Panc1 (cell line): ENCODE data around the gene CEP128. TPM values are rescaled to one million over a fixed set of nuclear protein-coding genes. Genes with fewer than 3 reads are reported as not detected.

ENCODE experiments used
- ATAC-seq: fragments of 200-7000 bp; cut with Tn5 transposase; 2 replicates; pipeline ENCODE4 v1.9.1; 2020; ENCODE audit warnings: mild to moderate bottlenecking, moderate library complexity
- BruUV-seq: library from RNA; stranded (reverse); fragments of 400-500 nt; replicated peaks from 2 replicates; lab custom pipeline; 2021; lab: Mats Ljungman, UMichigan
- CTCF ChIA-PET: fragments of 300-600 bp; sonication (Branson Sonifier 250); formaldehyde crosslinking; loops from one replicate; lab custom pipeline; 2022; ENCODE audit warnings: antibody characterized with exemption; lab: Charles Lee
- POLR2A ChIA-PET: fragments of 300-600 bp; sonication (Branson Sonifier 250); formaldehyde crosslinking; loops from one replicate; lab custom pipeline; 2022; ENCODE audit warnings: antibody characterized with exemption; lab: Charles Lee
- DNase-seq: peaks from one replicate; pipeline ENCODE4 v3.0.0-alpha.2; 2010; ENCODE audit warnings: low read depth, low spot score
- H3K27ac ChIP-seq: 2 replicates; pipeline ENCODE4 v1.5.1; 2011; ENCODE audit warnings: mild to moderate bottlenecking, low read length, inconsistent platforms
- H3K27me3 ChIP-seq: fragments of 200-500 bp; sonication (Bioruptor generic); 2 replicates; pipeline ENCODE4 v1.6.0; 2014; ENCODE audit warnings: low read length, inconsistent platforms; ENCODE audit not compliant: control insufficient read depth, insufficient read depth
- H3K36me3 ChIP-seq: fragments of 200-500 bp; sonication (Bioruptor generic); 2 replicates; pipeline ENCODE4 v1.5.1; 2014; ENCODE audit warnings: inconsistent platforms, mild to moderate bottlenecking, low read length, moderate library complexity; ENCODE audit not compliant: control insufficient read depth, insufficient read depth
- H3K4me1 ChIP-seq: 2 replicates; pipeline ENCODE4 v1.5.1; 2011; ENCODE audit warnings: inconsistent platforms, mild to moderate bottlenecking, low read length, moderate library complexity; ENCODE audit not compliant: control insufficient read depth, insufficient read depth
- H3K4me3 ChIP-seq, 2 experiments: 2 replicates each; pipeline ENCODE4 v1.5.1; 2011 to 2012; ENCODE audit warnings: low read depth in 2 of 2, low read length in 2 of 2, mild to moderate bottlenecking in 2 of 2, inconsistent platforms in 1 of 2, moderate library complexity in 1 of 2
- H3K9me3 ChIP-seq: fragments of 200-500 bp; sonication (Bioruptor generic); 2 replicates; pipeline ENCODE4 v1.5.1; 2014; ENCODE audit warnings: low read depth, mild to moderate bottlenecking, inconsistent platforms, low read length, moderate library complexity; ENCODE audit not compliant: control insufficient read depth, insufficient read depth
- POLR2AphosphoS5 ChIP-seq: IDR thresholded peaks from 2 replicates; pipeline ENCODE4 v1.6.1; 2012; ENCODE audit warnings: mild to moderate bottlenecking, low read depth, low read length, moderate library complexity
- REST ChIP-seq, 2 experiments: IDR thresholded peaks; 2 replicates each; pipeline ENCODE4 v1.6.1; 2011 to 2012; ENCODE audit warnings: low read depth in 2 of 2, control low read depth in 1 of 2, low read length in 1 of 2, mild to moderate bottlenecking in 1 of 2, moderate library complexity in 1 of 2; ENCODE audit not compliant: insufficient read depth in 1 of 2
- SIN3A ChIP-seq: IDR thresholded peaks from 2 replicates; pipeline ENCODE4 v1.6.1; 2012; ENCODE audit warnings: low read depth, mild to moderate bottlenecking, low read length, moderate library complexity, borderline replicate concordance; ENCODE audit not compliant: insufficient read depth
- TCF7L2 ChIP-seq: IDR thresholded peaks from 2 replicates; pipeline ENCODE4 v1.6.1; 2011; ENCODE audit warnings: mild to moderate bottlenecking, low read depth, low read length, inconsistent platforms
- in situ Hi-C: cut with HindIII; loops from 2 replicates; pipeline ENCODE4 v1.10.0; 2016; ENCODE audit warnings: low sequenced_read_pairs, low pct_unique_long_range_greater_than_20kb
- intact Hi-C: fragments of 100-400 bp; cut with micrococcal nuclease; formaldehyde crosslinking; loops from one replicate; pipeline ENCODE4 v1.10.0; 2022; ENCODE audit not compliant: unreplicated experiment
- total RNA-seq: library from RNA; stranded (reverse); gene quantifications from one replicate; pipeline ENCODE4 v1.2.1, GENCODE V29; 2021; ENCODE audit not compliant: unreplicated experiment
- TF ChIP-seq, protein P1 (sequence below): fragments of 450-650 bp; IDR thresholded peaks from 2 replicates; pipeline ENCODE4 v1.5.1; 2017; ENCODE audit warnings: mild to moderate bottlenecking

The CEP128 gene
- total RNA-seq, 1 experiment from 2014 or later: 9.3 TPM

DNA sequence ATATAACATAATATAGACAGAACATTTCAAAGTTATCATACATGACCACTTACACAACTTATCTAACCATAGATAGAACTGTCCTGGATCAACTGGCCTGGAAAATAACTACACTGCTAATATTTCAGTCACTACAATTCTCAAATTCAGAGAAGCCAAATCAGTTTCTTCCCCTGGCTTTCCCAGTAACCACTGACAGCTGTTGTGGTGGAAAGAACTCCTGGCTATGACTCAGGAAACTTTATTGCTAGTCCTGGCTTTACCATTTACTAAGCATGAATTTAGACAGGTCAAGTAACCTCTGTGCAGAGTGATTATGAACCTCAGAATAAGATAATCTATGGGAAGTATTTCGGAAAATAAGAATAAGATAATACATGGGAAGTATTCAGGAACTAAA, 485.3 kb downstream of the CEP128 start:
- ChIA-PET CTCF (no interaction called here), POLR2A (no interaction called here)
- Histone ChIP-seq H3K9me3 (no peaks in the 10 kb centered on the region), H3K36me3 (no peaks in the 10 kb centered on the region), H3K27ac (no peak overlapping the region), H3K4me3 (no peak overlapping the region), H3K4me1 (no peaks in the 10 kb centered on the region), H3K27me3 (no peaks in the 10 kb centered on the region)
- no peak for ATAC-seq
- no peak for DNase-seq
- no TSS peak for BruUV-seq
- intact Hi-C loops (no loop called here), in situ Hi-C loops (no loop called here)
- TF ChIP-seq SIN3A: no peak
- TF ChIP-seq, protein P1, sequence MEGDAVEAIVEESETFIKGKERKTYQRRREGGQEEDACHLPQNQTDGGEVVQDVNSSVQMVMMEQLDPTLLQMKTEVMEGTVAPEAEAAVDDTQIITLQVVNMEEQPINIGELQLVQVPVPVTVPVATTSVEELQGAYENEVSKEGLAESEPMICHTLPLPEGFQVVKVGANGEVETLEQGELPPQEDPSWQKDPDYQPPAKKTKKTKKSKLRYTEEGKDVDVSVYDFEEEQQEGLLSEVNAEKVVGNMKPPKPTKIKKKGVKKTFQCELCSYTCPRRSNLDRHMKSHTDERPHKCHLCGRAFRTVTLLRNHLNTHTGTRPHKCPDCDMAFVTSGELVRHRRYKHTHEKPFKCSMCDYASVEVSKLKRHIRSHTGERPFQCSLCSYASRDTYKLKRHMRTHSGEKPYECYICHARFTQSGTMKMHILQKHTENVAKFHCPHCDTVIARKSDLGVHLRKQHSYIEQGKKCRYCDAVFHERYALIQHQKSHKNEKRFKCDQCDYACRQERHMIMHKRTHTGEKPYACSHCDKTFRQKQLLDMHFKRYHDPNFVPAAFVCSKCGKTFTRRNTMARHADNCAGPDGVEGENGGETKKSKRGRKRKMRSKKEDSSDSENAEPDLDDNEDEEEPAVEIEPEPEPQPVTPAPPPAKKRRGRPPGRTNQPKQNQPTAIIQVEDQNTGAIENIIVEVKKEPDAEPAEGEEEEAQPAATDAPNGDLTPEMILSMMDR: no peak
- no peak for TF ChIP-seq POLR2AphosphoS5

GRCh38 chr14:80455031-80455430, 486.5 kb downstream of the CEP128 start:
- in situ Hi-C loops: no loop called here
- Histone ChIP-seq H3K9me3 (no peaks in the 10 kb centered on the region), H3K36me3 (no peaks in the 10 kb centered on the region), H3K4me3 (no peak overlapping the region), H3K27me3 (no peaks in the 10 kb centered on the region), H3K4me1 (no peaks in the 10 kb centered on the region), H3K27ac (no peak overlapping the region)
- BruUV-seq: no TSS peak
- CTCF ChIA-PET: no interaction called here
- ATAC-seq (no peak), DNase-seq (no peak)
- intact Hi-C loops: no loop called here
- TF ChIP-seq REST (IDR thresholded peaks at IDR 0.05; ENCODE audit: insufficient read depth in 1 of 2, low read depth in 2 of 2, low read length in 1 of 2): no peak
- POLR2A ChIA-PET: no interaction called here

DNA sequence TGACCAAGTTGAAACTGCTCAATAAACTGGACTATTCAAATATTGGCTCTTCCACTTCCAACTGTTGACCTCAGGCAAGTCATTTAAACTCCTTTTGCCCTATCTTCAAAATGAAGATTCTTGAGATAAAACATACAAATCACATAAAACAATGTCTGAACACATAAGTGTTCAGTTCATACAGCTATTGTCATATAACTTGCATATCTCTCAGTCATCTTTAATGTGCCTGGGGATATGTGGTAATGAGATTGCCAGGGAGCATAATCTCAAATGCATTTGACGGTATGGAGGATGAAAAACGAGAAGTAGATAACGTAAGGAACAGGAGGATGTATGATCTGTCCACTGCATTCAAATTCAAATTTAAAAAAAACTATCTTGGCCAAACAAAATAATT, 493.3 kb downstream of the CEP128 start:
- Histone ChIP-seq H3K9me3 (no peaks in the 10 kb centered on the region), H3K4me1 (no peaks in the 10 kb centered on the region), H3K4me3 (no peak overlapping the region), H3K36me3 (no peaks in the 10 kb centered on the region), H3K27me3 (no peaks in the 10 kb centered on the region), H3K27ac (no peak overlapping the region)
- DNase-seq (no peak), ATAC-seq (no peak)
- in situ Hi-C loops (no loop called here), intact Hi-C loops (no loop called here)
- CTCF ChIA-PET: no interaction called here
- no TSS peak for BruUV-seq
- TF ChIP-seq REST (IDR thresholded peaks at IDR 0.05; ENCODE audit: insufficient read depth in 1 of 2, low read depth in 2 of 2, low read length in 1 of 2): no peak
- no peak for TF ChIP-seq POLR2AphosphoS5
- TF ChIP-seq SIN3A: no peak
- TF ChIP-seq, protein P1: no peak
- TF ChIP-seq TCF7L2: no peak
- POLR2A ChIA-PET: no interaction called here
